Measurements from ENCODE around the gene TMA16.

TMA16 gene

DNA sequence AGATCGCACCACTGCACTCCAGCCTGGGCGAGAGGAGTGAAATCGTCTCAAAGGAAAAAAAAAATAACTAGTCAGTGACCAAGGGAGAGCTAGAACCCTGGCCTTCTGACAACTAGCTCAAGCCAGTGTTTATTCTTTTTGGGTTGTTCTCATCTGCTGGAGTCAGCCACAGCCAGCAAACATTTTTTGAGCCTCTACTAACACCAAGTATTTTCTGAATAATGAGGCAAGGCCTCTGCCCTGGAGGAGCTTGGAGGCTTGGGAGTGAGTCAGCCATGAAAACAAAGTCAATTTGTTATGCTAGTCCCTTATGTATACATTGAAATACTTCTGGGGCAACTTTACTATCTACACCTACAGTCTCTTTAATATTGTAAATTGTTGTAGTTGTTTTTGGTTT is 46.5 kb downstream of the TMA16 start:
- H3K4me3 ChIP-seq (ENCODE audit: control insufficient read depth, low read depth, low read length): no peak overlapping the region
- DNase-seq (ENCODE audit: low read depth): peak; percentile 29
- TF ChIP-seq, protein P1, sequence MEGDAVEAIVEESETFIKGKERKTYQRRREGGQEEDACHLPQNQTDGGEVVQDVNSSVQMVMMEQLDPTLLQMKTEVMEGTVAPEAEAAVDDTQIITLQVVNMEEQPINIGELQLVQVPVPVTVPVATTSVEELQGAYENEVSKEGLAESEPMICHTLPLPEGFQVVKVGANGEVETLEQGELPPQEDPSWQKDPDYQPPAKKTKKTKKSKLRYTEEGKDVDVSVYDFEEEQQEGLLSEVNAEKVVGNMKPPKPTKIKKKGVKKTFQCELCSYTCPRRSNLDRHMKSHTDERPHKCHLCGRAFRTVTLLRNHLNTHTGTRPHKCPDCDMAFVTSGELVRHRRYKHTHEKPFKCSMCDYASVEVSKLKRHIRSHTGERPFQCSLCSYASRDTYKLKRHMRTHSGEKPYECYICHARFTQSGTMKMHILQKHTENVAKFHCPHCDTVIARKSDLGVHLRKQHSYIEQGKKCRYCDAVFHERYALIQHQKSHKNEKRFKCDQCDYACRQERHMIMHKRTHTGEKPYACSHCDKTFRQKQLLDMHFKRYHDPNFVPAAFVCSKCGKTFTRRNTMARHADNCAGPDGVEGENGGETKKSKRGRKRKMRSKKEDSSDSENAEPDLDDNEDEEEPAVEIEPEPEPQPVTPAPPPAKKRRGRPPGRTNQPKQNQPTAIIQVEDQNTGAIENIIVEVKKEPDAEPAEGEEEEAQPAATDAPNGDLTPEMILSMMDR (IDR thresholded peaks at IDR 0.05; ENCODE audit: control insufficient read depth, insufficient read depth, low read depth, low read length, missing control alignments): no peak

DNA sequence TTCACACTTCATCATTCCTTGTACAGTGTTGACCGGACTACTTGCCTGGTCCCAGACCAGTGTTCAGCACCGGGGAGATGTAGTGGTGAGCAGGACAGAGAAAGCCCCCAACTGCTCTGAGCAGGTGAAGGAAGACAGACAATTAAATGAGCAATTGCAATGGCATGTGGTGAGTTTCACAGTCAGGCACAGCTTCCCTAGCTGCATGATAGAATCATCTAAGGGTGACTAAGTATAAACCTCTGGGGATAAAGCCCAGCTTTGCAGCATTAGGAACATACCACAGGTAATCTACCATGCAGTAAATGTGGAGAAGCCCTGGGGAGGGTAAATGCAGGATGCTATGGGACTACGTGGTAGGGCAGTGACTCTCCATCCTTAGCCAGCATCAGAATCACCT is 47.8 kb downstream of the TMA16 start:
- H3K4me3 ChIP-seq (ENCODE audit: control insufficient read depth, low read depth, low read length): no peak overlapping the region
- no peak for DNase-seq (ENCODE audit: low read depth)
- TF ChIP-seq, protein P1 (IDR thresholded peaks at IDR 0.05; ENCODE audit: control insufficient read depth, insufficient read depth, low read depth, low read length, missing control alignments): no peak

DNA sequence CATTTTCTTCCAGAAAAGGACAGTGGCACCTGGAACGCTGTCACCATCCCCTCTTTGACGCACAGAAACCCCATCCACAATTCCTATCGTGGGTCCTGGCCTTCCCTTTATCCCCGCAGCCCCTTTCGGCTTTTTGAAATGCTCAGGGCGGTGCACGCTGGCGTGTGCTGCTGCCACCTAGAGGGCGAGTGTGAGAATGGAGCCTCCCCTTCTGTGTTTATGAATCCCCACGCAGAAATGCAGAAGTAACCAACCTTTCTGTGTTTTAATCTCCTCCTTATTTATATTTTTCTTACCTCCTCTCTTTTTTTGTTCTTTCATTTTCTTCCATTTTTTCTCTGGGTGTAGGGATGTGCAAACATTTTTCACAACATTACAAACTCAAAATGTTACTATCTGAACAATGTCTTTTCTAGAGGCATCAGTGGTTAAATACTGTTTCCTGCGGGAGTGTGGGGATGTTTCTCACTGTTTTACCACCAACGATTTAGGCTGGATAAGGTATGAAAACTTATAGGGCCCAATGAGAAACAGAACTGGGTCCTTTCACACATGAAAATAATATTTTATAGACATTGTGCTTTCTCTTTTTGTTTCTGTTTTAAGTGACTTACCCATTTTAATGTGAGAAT is 50.0 kb downstream of the TMA16 start:
- no peak for DNase-seq (ENCODE audit: low read depth)
- TF ChIP-seq, protein P1 (IDR thresholded peaks at IDR 0.05; ENCODE audit: control insufficient read depth, insufficient read depth, low read depth, low read length, missing control alignments): peak; percentile 96
- H3K4me3 ChIP-seq (ENCODE audit: control insufficient read depth, low read depth, low read length): peak overlapping the region; percentile 32

DNA sequence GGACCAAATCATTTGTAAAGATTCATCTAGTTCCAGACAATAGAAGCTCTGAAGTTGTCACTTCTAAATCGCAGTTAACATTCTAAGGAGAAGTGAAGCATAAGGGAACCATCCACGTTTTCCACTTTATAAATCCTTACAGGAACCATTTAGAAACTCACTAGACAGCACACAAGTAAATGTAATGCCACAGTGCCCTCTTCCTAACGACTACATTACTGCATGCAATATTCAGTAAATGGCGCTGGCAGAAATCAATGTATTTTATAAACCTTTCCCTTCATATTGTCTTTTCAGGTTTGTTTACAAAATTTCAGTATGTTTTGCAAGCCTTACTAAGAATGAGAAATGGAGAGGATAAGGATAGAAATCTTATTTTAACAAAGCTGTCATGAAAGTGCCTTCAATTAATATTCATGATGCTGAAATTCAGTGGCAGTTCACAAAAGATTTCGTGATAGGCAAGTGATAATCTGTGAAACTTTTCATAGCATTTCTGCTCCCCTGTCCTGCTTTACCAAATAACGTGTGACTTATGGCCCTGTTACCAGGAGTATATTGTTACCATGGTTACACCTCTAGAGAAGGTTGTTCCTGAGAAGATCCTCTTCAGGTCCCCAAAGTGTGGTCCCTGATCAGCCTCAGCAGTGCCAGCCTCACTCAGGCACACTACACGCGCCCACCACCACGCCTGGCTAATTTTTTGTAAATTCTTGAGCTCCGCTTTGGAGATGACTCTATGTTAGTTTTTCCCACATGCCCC is 54.2 kb downstream of the TMA16 start:
- H3K4me3 ChIP-seq (ENCODE audit: control insufficient read depth, low read depth, low read length): no peak overlapping the region
- no peak for DNase-seq (ENCODE audit: low read depth)
- TF ChIP-seq, protein P1 (IDR thresholded peaks at IDR 0.05; ENCODE audit: control insufficient read depth, insufficient read depth, low read depth, low read length, missing control alignments): peak; percentile 66

DNA sequence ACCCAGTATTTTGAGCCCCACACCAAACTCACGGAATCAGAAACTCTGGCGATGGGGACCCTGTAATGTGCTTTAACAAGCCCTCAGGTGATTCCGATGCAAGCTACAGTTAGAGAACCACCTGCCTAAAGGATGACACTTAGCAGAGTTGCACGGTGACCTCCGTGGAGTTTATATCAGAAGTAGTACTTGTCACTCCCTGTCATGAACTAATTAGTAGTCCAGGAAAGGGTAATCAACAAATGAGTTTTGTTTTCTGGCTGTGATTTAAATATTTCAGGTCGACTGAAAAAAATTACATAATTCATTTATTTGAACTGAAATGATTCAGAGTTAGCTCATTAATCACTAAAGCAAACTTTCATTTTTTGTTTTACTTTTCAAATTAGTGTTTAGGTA is 56.4 kb downstream of the TMA16 start:
- TF ChIP-seq, protein P1 (IDR thresholded peaks at IDR 0.05; ENCODE audit: control insufficient read depth, insufficient read depth, low read depth, low read length, missing control alignments): no peak
- no peak overlapping the region for H3K4me3 ChIP-seq (ENCODE audit: control insufficient read depth, low read depth, low read length)
- no peak for DNase-seq (ENCODE audit: low read depth)

DNA sequence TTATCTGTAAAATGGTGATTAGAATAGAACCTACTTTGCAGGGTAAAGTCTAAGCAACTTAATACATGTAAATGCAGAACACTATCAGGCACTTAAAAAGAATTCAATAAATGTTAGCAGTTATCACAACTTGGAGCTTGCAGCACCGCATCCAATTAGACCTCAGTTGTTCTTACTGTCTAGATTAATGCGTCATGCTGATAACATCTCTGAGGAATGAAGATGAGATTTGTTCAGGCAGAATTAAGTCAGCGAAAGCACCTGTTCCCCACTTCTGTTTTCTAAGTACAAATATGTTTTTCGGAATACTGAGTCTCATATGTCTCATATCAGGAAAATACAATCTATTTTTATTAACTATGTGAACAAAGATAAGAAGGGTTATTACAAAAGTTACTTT is 58.7 kb downstream of the TMA16 start:
- DNase-seq (ENCODE audit: low read depth): no peak
- TF ChIP-seq, protein P1 (IDR thresholded peaks at IDR 0.05; ENCODE audit: control insufficient read depth, insufficient read depth, low read depth, low read length, missing control alignments): no peak
- H3K4me3 ChIP-seq (ENCODE audit: control insufficient read depth, low read depth, low read length): no peak overlapping the region
